H9 (cell line): ENCODE measurements around the gene FOLR3. TPM values are rescaled to one million over a fixed set of nuclear protein-coding genes. Genes with fewer than 3 reads are reported as not detected.

Experiments used
- DNase-seq: peaks from one replicate; pipeline ENCODE4 v3.0.0-alpha.2; 2017
- H2AFZ ChIP-seq: one replicate; pipeline ENCODE4 v1.6.1; 2013; ENCODE audit warnings: mild to moderate bottlenecking, low read length, control low read depth, moderate library complexity
- H2AK5ac ChIP-seq: 2 replicates; pipeline ENCODE4 v1.6.1; 2013; ENCODE audit warnings: low read length, control low read depth, mixed read lengths; ENCODE audit not compliant: insufficient read length
- H2BK120ac ChIP-seq: one replicate; pipeline ENCODE4 v1.6.1; 2013; ENCODE audit warnings: low read depth, mild to moderate bottlenecking, low read length, control low read depth, inconsistent platforms; ENCODE audit not compliant: poor library complexity, severe bottlenecking
- H2BK12ac ChIP-seq: 2 replicates; pipeline ENCODE4 v1.6.1; 2013; ENCODE audit warnings: low read length, control low read depth, mixed read lengths, low read depth; ENCODE audit not compliant: insufficient read length
- H2BK15ac ChIP-seq: 2 replicates; pipeline ENCODE4 v1.6.1; 2013; ENCODE audit warnings: low read depth, low read length, control low read depth
- H2BK20ac ChIP-seq: one replicate; pipeline ENCODE4 v1.6.1; 2013; ENCODE audit warnings: low read depth, mild to moderate bottlenecking, low read length, control low read depth, inconsistent platforms; ENCODE audit not compliant: poor library complexity, severe bottlenecking
- H2BK5ac ChIP-seq: 2 replicates; pipeline ENCODE4 v1.6.1; 2013; ENCODE audit warnings: low read length, control low read depth, mixed read lengths; ENCODE audit not compliant: insufficient read length
- H3K14ac ChIP-seq: 2 replicates; pipeline ENCODE4 v1.6.1; 2013; ENCODE audit warnings: low read length, control low read depth; ENCODE audit not compliant: insufficient read depth
- H3K18ac ChIP-seq: 2 replicates; pipeline ENCODE4 v1.6.1; 2013; ENCODE audit warnings: low read depth, mild to moderate bottlenecking, mixed read lengths, low read length, control low read depth; ENCODE audit not compliant: insufficient read length
- H3K23ac ChIP-seq: 2 replicates; pipeline ENCODE4 v1.6.1; 2013; ENCODE audit warnings: low read length, control low read depth, mixed read lengths, low read depth; ENCODE audit not compliant: insufficient read length
- H3K23me2 ChIP-seq: 2 replicates; pipeline ENCODE4 v1.6.1; 2013; ENCODE audit warnings: low read depth, mild to moderate bottlenecking, mixed read lengths, low read length, control low read depth; ENCODE audit not compliant: insufficient read length, poor library complexity, severe bottlenecking
- H3K27ac ChIP-seq: 2 replicates; pipeline ENCODE4 v1.5.1; 2013; ENCODE audit warnings: low read length, control low read depth, mixed read lengths, low read depth; ENCODE audit not compliant: insufficient read length
- H3K27me3 ChIP-seq: 2 replicates; pipeline ENCODE4 v1.6.1; 2013; ENCODE audit warnings: low read length, control low read depth, inconsistent platforms; ENCODE audit not compliant: insufficient read depth
- H3K4ac ChIP-seq: 2 replicates; pipeline ENCODE4 v1.6.1; 2013; ENCODE audit warnings: low read depth, mild to moderate bottlenecking, control low read depth, inconsistent platforms, low read length, moderate library complexity
- H3K4me1 ChIP-seq: 2 replicates; pipeline ENCODE4 v1.6.1; 2013; ENCODE audit warnings: low read length, control low read depth, inconsistent platforms; ENCODE audit not compliant: insufficient read depth
- H3K4me2 ChIP-seq: 2 replicates; pipeline ENCODE4 v1.6.1; 2013; ENCODE audit warnings: low read length, control low read depth, mixed read lengths; ENCODE audit not compliant: insufficient read length, insufficient read depth
- H3K56ac ChIP-seq: 2 replicates; pipeline ENCODE4 v1.6.1; 2013; ENCODE audit warnings: low read depth, mild to moderate bottlenecking, mixed read lengths, low read length, control low read depth; ENCODE audit not compliant: insufficient read length
- H3K79me1 ChIP-seq: 2 replicates; pipeline ENCODE4 v1.6.1; 2013; ENCODE audit warnings: low read depth, mild to moderate bottlenecking, moderate library complexity, low read length, control low read depth, inconsistent platforms; ENCODE audit not compliant: insufficient read depth, poor library complexity, severe bottlenecking
- H3K79me2 ChIP-seq: 2 replicates; pipeline ENCODE4 v1.6.1; 2013; ENCODE audit warnings: low read length, control low read depth, inconsistent platforms; ENCODE audit not compliant: insufficient read depth
- H3K9ac ChIP-seq: 2 replicates; pipeline ENCODE4 v1.6.1; 2013; ENCODE audit warnings: low read length, control low read depth, mixed read lengths; ENCODE audit not compliant: insufficient read length; ENCODE audit errors: extremely low read depth
- H3K9me3 ChIP-seq: one replicate; pipeline ENCODE4 v1.6.1; 2013; ENCODE audit warnings: low read depth, low read length, inconsistent platforms; ENCODE audit not compliant: control insufficient read depth
- H3T11ph ChIP-seq: one replicate; pipeline ENCODE4 v1.6.1; 2013; ENCODE audit warnings: mild to moderate bottlenecking, low read length, control low read depth, inconsistent platforms
- H4K20me1 ChIP-seq: one replicate; pipeline ENCODE4 v1.6.1; 2013; ENCODE audit not compliant: control insufficient read depth, insufficient read length, insufficient read depth
- H4K5ac ChIP-seq: 2 replicates; pipeline ENCODE4 v1.6.1; 2013; ENCODE audit warnings: low read depth, mild to moderate bottlenecking, mixed read lengths, low read length, control low read depth; ENCODE audit not compliant: insufficient read length
- H4K8ac ChIP-seq: replicated peaks from 2 replicates; pipeline ENCODE4 v1.6.1; 2013; ENCODE audit warnings: low read length, control low read depth, mixed read lengths, low read depth; ENCODE audit not compliant: insufficient read length
- H4K91ac ChIP-seq: 2 replicates; pipeline ENCODE4 v1.6.1; 2013; ENCODE audit warnings: low read depth, mild to moderate bottlenecking, moderate library complexity, mixed read lengths, low read length, control low read depth; ENCODE audit not compliant: insufficient read length
- H3K27ac Mint-ChIP-seq, 3 experiments: 2 replicates in 2 of 3; 3 replicates in 1 of 3; pipeline ENCODE4 v1.8.0; 2020 to 2021; ENCODE audit warnings: mixed read lengths in 3 of 3, mild to moderate bottlenecking in 1 of 3, moderate library complexity in 1 of 3
- H3K27me3 Mint-ChIP-seq: 2 replicates; pipeline ENCODE4 v1.8.0; 2021; ENCODE audit warnings: low read depth, mild to moderate bottlenecking, moderate library complexity, mixed read lengths
- H3K36me3 Mint-ChIP-seq, 3 experiments: 2 replicates in 2 of 3; 3 replicates in 1 of 3; pipeline ENCODE4 v1.8.0; 2020 to 2021; ENCODE audit warnings: low read depth in 3 of 3, mixed read lengths in 3 of 3; ENCODE audit not compliant: insufficient read depth in 1 of 3
- H3K4me1 Mint-ChIP-seq, 2 experiments: 2 replicates each; pipeline ENCODE4 v1.8.0; 2020; ENCODE audit warnings: mixed read lengths in 2 of 2
- H3K4me3 Mint-ChIP-seq, 2 experiments: 2 replicates in 1 of 2; 3 replicates in 1 of 2; pipeline ENCODE4 v1.8.0; 2020 to 2021; ENCODE audit warnings: mild to moderate bottlenecking in 2 of 2, mixed read lengths in 2 of 2, moderate library complexity in 1 of 2
- H3K9me3 Mint-ChIP-seq, 2 experiments: 2 replicates in 1 of 2; 3 replicates in 1 of 2; pipeline ENCODE4 v1.8.0; 2020; ENCODE audit warnings: mild to moderate bottlenecking in 2 of 2, mixed read lengths in 2 of 2, moderate library complexity in 1 of 2
- WGBS: extraction: QIAGEN DNeasy Blood & Tissue Kit; methylation state at CpG from one replicate; pipeline ENCODE4 v1.1.7; 2013; ENCODE audit warnings: missing lambda C conversion rate, low lambda C conversion rate, mixed read lengths; ENCODE audit not compliant: insufficient read length; ENCODE audit errors: extremely low coverage; 5-methylcytosine and 5-hydroxymethylcytosine counted together
- total RNA-seq: library from RNA; stranded (reverse); gene quantifications from 2 replicates; pipeline ENCODE4 v1.2.1, GENCODE V29; 2021
- TF ChIP-seq, protein P1 (sequence below): fragments of 200-600 bp; sonication (generic); conservative IDR thresholded peaks from 3 replicates; pipeline ENCODE4 v1.8.0; 2021; ENCODE audit warnings: antibody characterized with exemption, mild to moderate bottlenecking

FOLR3 gene
- total RNA-seq, 1 experiment from 2014 or later, result not detected

DNA sequence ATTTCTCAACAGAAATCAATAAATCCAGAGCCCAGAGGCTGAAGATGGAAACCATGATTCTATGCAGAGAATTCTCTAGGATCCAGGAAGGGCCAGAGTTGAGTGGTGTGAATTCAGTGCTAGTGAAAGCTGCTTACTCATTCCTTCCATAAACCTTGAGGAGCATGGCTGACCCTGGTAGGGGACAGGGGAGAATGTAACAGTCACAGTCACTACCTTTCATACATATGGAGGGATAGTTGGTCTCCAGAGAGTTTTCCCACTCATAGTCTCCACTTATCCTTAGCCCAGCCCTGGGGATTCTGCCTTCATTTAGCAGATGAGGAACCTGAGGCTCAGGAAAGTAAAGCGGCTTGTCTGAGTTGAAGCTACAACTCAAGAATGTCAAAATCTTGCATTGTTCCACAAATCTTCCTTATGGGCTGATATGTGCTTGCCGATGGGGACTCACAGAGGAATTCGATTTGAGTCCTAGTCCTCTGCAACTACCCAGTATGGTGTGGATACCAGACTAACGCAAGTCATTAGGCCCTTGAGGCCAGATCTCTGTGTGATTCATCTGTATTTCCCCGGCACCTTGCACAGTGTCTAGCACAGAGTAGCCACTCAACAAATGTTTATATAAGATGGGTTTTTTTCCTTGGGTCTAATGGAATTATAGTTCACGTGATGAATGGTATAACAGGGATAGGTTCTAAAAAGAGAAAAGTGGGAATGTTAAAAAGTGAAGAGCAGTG, 19.3 kb upstream of the FOLR3 start:
- H3K27ac Mint-ChIP-seq, result no peak overlapping the region
- Histone ChIP-seq H3T11ph (no peak overlapping the region), H3K4me2 (no peak overlapping the region), H3K27ac (no peak overlapping the region), H4K20me1 (no peaks in the 10 kb centered on the region), H3K79me1 (no peaks in the 10 kb centered on the region), H4K91ac (no peak overlapping the region), H3K56ac (no peak overlapping the region), H3K4ac (no peak overlapping the region), H2AK5ac (no peak overlapping the region), H2BK20ac (no peak overlapping the region), H3K23me2 (peaks cover 10% of the 10 kb centered on the region), H3K18ac (no peak overlapping the region), H3K23ac (no peak overlapping the region), H2BK5ac (no peak overlapping the region), H2BK120ac (no peak overlapping the region), H2AFZ (no peak overlapping the region), H3K4me1 (no peaks in the 10 kb centered on the region), H3K9me3 (no peaks in the 10 kb centered on the region), H3K9ac (no peak overlapping the region), H2BK12ac (no peak overlapping the region), H3K14ac (no peak overlapping the region), H4K8ac (no peak overlapping the region), H3K79me2 (no peaks in the 10 kb centered on the region), H2BK15ac (no peak overlapping the region), H3K27me3 (no peaks in the 10 kb centered on the region; the same call in 1 of the 2 replicates), H4K5ac (no peak overlapping the region)
- TF ChIP-seq, protein P1, sequence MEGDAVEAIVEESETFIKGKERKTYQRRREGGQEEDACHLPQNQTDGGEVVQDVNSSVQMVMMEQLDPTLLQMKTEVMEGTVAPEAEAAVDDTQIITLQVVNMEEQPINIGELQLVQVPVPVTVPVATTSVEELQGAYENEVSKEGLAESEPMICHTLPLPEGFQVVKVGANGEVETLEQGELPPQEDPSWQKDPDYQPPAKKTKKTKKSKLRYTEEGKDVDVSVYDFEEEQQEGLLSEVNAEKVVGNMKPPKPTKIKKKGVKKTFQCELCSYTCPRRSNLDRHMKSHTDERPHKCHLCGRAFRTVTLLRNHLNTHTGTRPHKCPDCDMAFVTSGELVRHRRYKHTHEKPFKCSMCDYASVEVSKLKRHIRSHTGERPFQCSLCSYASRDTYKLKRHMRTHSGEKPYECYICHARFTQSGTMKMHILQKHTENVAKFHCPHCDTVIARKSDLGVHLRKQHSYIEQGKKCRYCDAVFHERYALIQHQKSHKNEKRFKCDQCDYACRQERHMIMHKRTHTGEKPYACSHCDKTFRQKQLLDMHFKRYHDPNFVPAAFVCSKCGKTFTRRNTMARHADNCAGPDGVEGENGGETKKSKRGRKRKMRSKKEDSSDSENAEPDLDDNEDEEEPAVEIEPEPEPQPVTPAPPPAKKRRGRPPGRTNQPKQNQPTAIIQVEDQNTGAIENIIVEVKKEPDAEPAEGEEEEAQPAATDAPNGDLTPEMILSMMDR, result no peak
- peaks cover 11 to 13% of the 10 kb centered on the region in 2 experiments for H3K4me1 Mint-ChIP-seq
- no peak overlapping the region for H3K4me3 Mint-ChIP-seq
- WGBS, result no CpG with 5 or more reads among the region's 6 CpGs
- DNase-seq, result no peak
- peaks cover 42% of the 10 kb centered on the region for H3K27me3 Mint-ChIP-seq
- no peaks in the 10 kb centered on the region; a peak in 1 of 5 replicates for H3K9me3 Mint-ChIP-seq
- peaks cover 0 to 1% (median 0%) of the 10 kb centered on the region in 3 experiments; a peak in 1 of 7 replicates for H3K36me3 Mint-ChIP-seq
